MCF 10A (cell line): Measurements from ENCODE around the gene TIGAR. TPM values are rescaled to one million over a fixed set of nuclear protein-coding genes. Genes with fewer than 3 reads are reported as not detected.
A peak's percentile ranks its signal among the peaks of the same experiment; 100 is the strongest.

ENCODE experiments used
- BruUV-seq: library from RNA; stranded (reverse); fragments of 400-500 nt; replicated peaks from 2 replicates; lab custom pipeline; 2021; lab: Mats Ljungman, UMichigan
- CTCF ChIA-PET: fragments of 300-600 bp; sonication (Branson Sonifier 250); formaldehyde crosslinking; extraction: SDS; loops from one replicate; lab custom pipeline; 2021; ENCODE audit warnings: antibody characterized with exemption, inconsistent platforms; lab: Yijun Ruan, JAX
- POLR2A ChIA-PET: fragments of 300-600, 350-650 bp; sonication (Branson Sonifier 250); formaldehyde crosslinking; extraction: SDS; loops from one replicate; lab custom pipeline; 2020; ENCODE audit warnings: antibody characterized with exemption, inconsistent platforms; lab: Yijun Ruan, JAX
- DNase-seq: peaks from one replicate; pipeline ENCODE4 v3.0.0-alpha.2; 2018; ENCODE audit not compliant: unreplicated experiment
- H3K27ac Mint-ChIP-seq: one replicate; pipeline ENCODE4 v1.8.0; 2022; ENCODE audit warnings: mild to moderate bottlenecking, low read depth, mixed read lengths; ENCODE audit not compliant: unreplicated experiment
- H3K27me3 Mint-ChIP-seq: one replicate; pipeline ENCODE4 v1.8.0; 2022; ENCODE audit warnings: mixed read lengths; ENCODE audit not compliant: insufficient read depth, unreplicated experiment
- H3K36me3 Mint-ChIP-seq: one replicate; pipeline ENCODE4 v1.8.0; 2022; ENCODE audit warnings: mild to moderate bottlenecking, moderate library complexity, mixed read lengths; ENCODE audit not compliant: insufficient read depth, unreplicated experiment
- H3K4me1 Mint-ChIP-seq: one replicate; pipeline ENCODE4 v1.8.0; 2022; ENCODE audit warnings: mixed read lengths; ENCODE audit not compliant: insufficient read depth, unreplicated experiment
- H3K4me3 Mint-ChIP-seq: one replicate; pipeline ENCODE4 v1.8.0; 2022; ENCODE audit warnings: mild to moderate bottlenecking, moderate library complexity, mixed read lengths; ENCODE audit not compliant: unreplicated experiment
- H3K9me3 Mint-ChIP-seq: one replicate; pipeline ENCODE4 v1.8.0; 2022; ENCODE audit warnings: mixed read lengths; ENCODE audit not compliant: unreplicated experiment
- CTCF ChIP-seq: fragments of 200-600 bp; IDR thresholded peaks from one replicate; pipeline ENCODE4 v1.8.0; 2022; ENCODE audit warnings: antibody characterized with exemption, mild to moderate bottlenecking; ENCODE audit not compliant: unreplicated experiment
- intact Hi-C: fragments of 100-400 bp; cut with micrococcal nuclease; formaldehyde crosslinking; loops from 2 replicates; pipeline ENCODE4 v1.14.1; 2022
- total RNA-seq: library from RNA; stranded (reverse); gene quantifications from 2 replicates; pipeline ENCODE4 v1.2.3, GENCODE V29; 2022

Gene TIGAR
- total RNA-seq, 1 experiment from 2014 or later, result 45.8 TPM

GRCh38 chr12:4303750-4304149 is 17.3 kb upstream of the TIGAR start:
- TF ChIP-seq CTCF, result no peak
- H3K36me3 Mint-ChIP-seq, result peaks cover 57% of the 10 kb centered on the region
- no peak overlapping the region for H3K4me3 Mint-ChIP-seq

GRCh38 chr12:4307593-4308333 is 13.2 kb upstream of the TIGAR start:
- Mint-ChIP-seq H3K36me3 (peaks cover 31% of the 10 kb centered on the region), H3K9me3 (no peaks in the 10 kb centered on the region), H3K27me3 (peaks cover 12% of the 10 kb centered on the region), H3K27ac (peak overlapping the region; percentile 36), H3K4me3 (peak overlapping the region; percentile 60), H3K4me1 (peaks cover 10% of the 10 kb centered on the region)
- intact Hi-C loops, result loop anchor here (1.0 to 5.0 kb wide), 3 partner anchors 115 to 451 kb away; no protein-coding TSS in a partner anchor
- peak; percentile 88 for DNase-seq
- ChIA-PET CTCF (interaction anchor here (0.5 to 2.8 kb wide), 38 partner anchors 9 to 679 kb away, joined by 3 to 24 read pairs (median 4); no protein-coding TSS in a partner anchor), POLR2A (interaction anchor here (0.6 to 1.9 kb wide), 6 partner anchors 10 to 177 kb away, joined by 3 to 4 read pairs (median 3); partner anchors contain the start of gene CCND2)
- no TSS peak for BruUV-seq
- TF ChIP-seq CTCF, result peak; percentile 78

More at GRCh38 chr12:4303750-4304149, 17.3 kb upstream of the TIGAR start:
- Mint-ChIP-seq H3K27ac (no peak overlapping the region), H3K9me3 (no peaks in the 10 kb centered on the region), H3K4me1 (peaks cover 10% of the 10 kb centered on the region), H3K27me3 (peaks cover 22% of the 10 kb centered on the region)
- no TSS peak for BruUV-seq
- ChIA-PET POLR2A (interaction anchor here (1.3 kb wide), 1 partner anchor 26 kb away, joined by 3 read pairs; no protein-coding TSS in a partner anchor), CTCF (interaction anchor here (1.0 to 2.6 kb wide), 2 partner anchors 9 to 26 kb away, joined by 3 to 16 read pairs; no protein-coding TSS in a partner anchor)
- no peak for DNase-seq
- intact Hi-C loops, result no loop called here

GRCh38 chr12:4308334-4308950 is 12.6 kb upstream of the TIGAR start:
- BruUV-seq, result no TSS peak
- peak overlapping the region; percentile 36 for H3K27ac Mint-ChIP-seq
- ChIA-PET POLR2A (interaction anchor here (0.6 to 1.9 kb wide), 6 partner anchors 9 to 177 kb away, joined by 3 to 4 read pairs (median 3); partner anchors contain the start of gene CCND2), CTCF (interaction anchor here (0.5 to 2.8 kb wide), 31 partner anchors 10 to 679 kb away, joined by 3 to 24 read pairs (median 4); no protein-coding TSS in a partner anchor)
- peak overlapping the region; percentile 60 for H3K4me3 Mint-ChIP-seq
- TF ChIP-seq CTCF, result no peak
- DNase-seq, result no peak
- H3K9me3 Mint-ChIP-seq, result no peaks in the 10 kb centered on the region
- peaks cover 24% of the 10 kb centered on the region for H3K36me3 Mint-ChIP-seq
- peaks cover 5% of the 10 kb centered on the region for H3K27me3 Mint-ChIP-seq
- intact Hi-C loops, result loop anchor here (1.0 to 5.0 kb wide), 3 partner anchors 114 to 450 kb away; no protein-coding TSS in a partner anchor
- peaks cover 10% of the 10 kb centered on the region for H3K4me1 Mint-ChIP-seq

- Mint-ChIP-seq H3K36me3 (peaks cover 6% of the 10 kb centered on the region), H3K27ac (no peak overlapping the region), H3K4me3 (no peak overlapping the region)
Observed at GRCh38 chr12:4311776-4312175, 9.2 kb upstream of the TIGAR start.

More at GRCh38 chr12:4311776-4312175, 9.2 kb upstream of the TIGAR start:
- DNase-seq, result no peak
- CTCF ChIA-PET, result interaction anchor here (0.9 kb wide), 1 partner anchor 426 kb away, joined by 3 read pairs; no protein-coding TSS in a partner anchor
- no peak for TF ChIP-seq CTCF
- POLR2A ChIA-PET, result no interaction called here
- no peaks in the 10 kb centered on the region for H3K27me3 Mint-ChIP-seq
- intact Hi-C loops, result no loop called here
- H3K9me3 Mint-ChIP-seq, result no peaks in the 10 kb centered on the region
- H3K4me1 Mint-ChIP-seq, result peaks cover 10% of the 10 kb centered on the region
- no TSS peak for BruUV-seq
